Measurements from ENCODE around the gene HAPLN2. TPM values are rescaled to one million over a fixed set of nuclear protein-coding genes. Genes with fewer than 3 reads are reported as not detected.

The HAPLN2 gene
- total RNA-seq, 6 experiments from 2014 or later, result not detected

- WGBS (ENCODE audit: insufficient coverage, low coverage, low lambda C conversion rate, missing lambda C conversion rate), result 52% methylated on average over 3 of the region's 3 CpGs
These were observed 6.5 kb upstream of the HAPLN2 start for GRCh38 chr1:156612666-156613065.

GRCh38 chr1:156615946-156616345, 3.3 kb upstream of the HAPLN2 start:
- ATAC-seq (no peak), DNase-seq (no peak)
- H3K27me3 ChIP-seq, result no peaks in the 10 kb centered on the region
- no peak overlapping the region for H3K27ac ChIP-seq
- H3K9me3 ChIP-seq, result no peaks in the 10 kb centered on the region
- TF ChIP-seq POLR2A (IDR thresholded peaks at IDR 0.05) (no peak), CTCF (IDR thresholded peaks at IDR 0.05) (no peak)
- no peaks in the 10 kb centered on the region for H3K36me3 ChIP-seq
- H3K4me3 ChIP-seq, result no peak overlapping the region
- intact Hi-C loops (cut with DNase I), result loop anchor here in 1 of 2 donors (10.0 kb wide), 1 partner anchor 231 kb away; no protein-coding TSS in a partner anchor
- WGBS (ENCODE audit: insufficient coverage, low coverage, low lambda C conversion rate, missing lambda C conversion rate), result 30% methylated on average over 2 of the region's 4 CpGs
- no peaks in the 10 kb centered on the region for H3K4me1 ChIP-seq

More at GRCh38 chr1:156612666-156613065, 6.5 kb upstream of the HAPLN2 start:
- ATAC-seq (no peak), DNase-seq (no peak)
- Histone ChIP-seq H3K27ac (no peak overlapping the region), H3K4me1 (no peaks in the 10 kb centered on the region), H3K36me3 (no peaks in the 10 kb centered on the region), H3K27me3 (no peaks in the 10 kb centered on the region), H3K4me3 (no peak overlapping the region), H3K9me3 (no peaks in the 10 kb centered on the region)
- intact Hi-C loops (cut with DNase I), result loop anchor here in 1 of 2 donors (10.0 kb wide), 1 partner anchor 228 kb away; no protein-coding TSS in a partner anchor
- TF ChIP-seq CTCF (IDR thresholded peaks at IDR 0.05) (no peak), POLR2A (IDR thresholded peaks at IDR 0.05) (no peak)

- no peak for TF ChIP-seq POLR2A (IDR thresholded peaks at IDR 0.05)
- no peak for TF ChIP-seq CTCF (IDR thresholded peaks at IDR 0.05)
- no peak overlapping the region for H3K27ac ChIP-seq
- intact Hi-C loops (cut with DNase I), result loop anchor here in 1 of 2 donors (10.0 kb wide), 1 partner anchor 232 kb away; no protein-coding TSS in a partner anchor
- no peaks in the 10 kb centered on the region for H3K9me3 ChIP-seq
- ATAC-seq (peak in 3 of 4 donors; percentile 33 to 63 (median 46)), DNase-seq (no peak)
- no peaks in the 10 kb centered on the region for H3K36me3 ChIP-seq
- no peaks in the 10 kb centered on the region for H3K4me1 ChIP-seq
- WGBS (ENCODE audit: insufficient coverage, low coverage, low lambda C conversion rate, missing lambda C conversion rate), result 8% methylated on average over 4 of the region's 5 CpGs
- no peak overlapping the region for H3K4me3 ChIP-seq
- H3K27me3 ChIP-seq, result no peaks in the 10 kb centered on the region
These were observed 2.8 kb upstream of the HAPLN2 start for GRCh38 chr1:156616463-156616862.

- Histone ChIP-seq H3K9me3 (no peaks in the 10 kb centered on the region), H3K4me3 (no peak overlapping the region), H3K27ac (no peak overlapping the region), H3K36me3 (no peaks in the 10 kb centered on the region), H3K4me1 (peaks cover 0 to 7% (median 2%) of the 10 kb centered on the region in 4 donors), H3K27me3 (peaks cover 5 to 13% of the 10 kb centered on the region in 2 donors)
- TF ChIP-seq CTCF (IDR thresholded peaks at IDR 0.05) (no peak), POLR2A (IDR thresholded peaks at IDR 0.05) (no peak)
- intact Hi-C loops (cut with DNase I), result loop anchor here in 1 of 2 donors (10.0 kb wide), 1 partner anchor 235 kb away; no protein-coding TSS in a partner anchor
- WGBS (ENCODE audit: insufficient coverage, low coverage, low lambda C conversion rate, missing lambda C conversion rate), result 16% methylated on average over 6 of the region's 6 CpGs
- ATAC-seq (no peak), DNase-seq (no peak)
These were observed 354 bp downstream of the HAPLN2 start for GRCh38 chr1:156619582-156619955.
